CD14-positive monocyte (primary cell): ENCODE data around the gene CNRIP1. TPM values are rescaled to one million over a fixed set of nuclear protein-coding genes. Genes with fewer than 3 reads are reported as not detected.

ENCODE experiments used
- DNase-seq, 3 donors: peaks; one replicate each; pipeline ENCODE4 v3.0.0-alpha.2; 2011 to 2022
- H2AFZ ChIP-seq: 2 replicates; pipeline ENCODE4 v1.6.0; 2012; ENCODE audit warnings: mild to moderate bottlenecking, low read depth, low read length, inconsistent platforms; ENCODE audit not compliant: insufficient read depth, poor library complexity, severe bottlenecking
- H3K27ac ChIP-seq, 2 donors: 1 replicate in 1 of 2; 2 replicates in 1 of 2; pipeline ENCODE4 v1.5.1; 2012 to 2013; ENCODE audit warnings: low read length in 2 of 2, control low read depth in 1 of 2, inconsistent platforms in 1 of 2, low read depth in 1 of 2, mild to moderate bottlenecking in 1 of 2
- H3K27me3 ChIP-seq, 2 donors: one replicate each; pipeline versions ENCODE4 v1.6.0 to v1.6.1; 2011 to 2013; ENCODE audit warnings: low read length in 2 of 2; ENCODE audit not compliant: control insufficient read depth in 2 of 2, insufficient read depth in 2 of 2
- H3K36me3 ChIP-seq, 2 donors: replicated peaks in 1 of 2; 1 replicate in 1 of 2; 2 replicates in 1 of 2; pipeline versions ENCODE4 v1.5.1 to v1.6.1; 2012 to 2013; ENCODE audit warnings: low read length in 2 of 2, control low read depth in 1 of 2, inconsistent platforms in 1 of 2, mild to moderate bottlenecking in 1 of 2; ENCODE audit not compliant: insufficient read depth in 2 of 2, control insufficient read depth in 1 of 2
- H3K4me1 ChIP-seq, 2 donors: 1 replicate in 1 of 2; 2 replicates in 1 of 2; pipeline versions ENCODE4 v1.5.1 to v1.6.1; 2012 to 2013; ENCODE audit warnings: low read length in 2 of 2, control low read depth in 1 of 2, inconsistent platforms in 1 of 2, mild to moderate bottlenecking in 1 of 2, moderate library complexity in 1 of 2; ENCODE audit not compliant: insufficient read depth in 2 of 2, control insufficient read depth in 1 of 2
- H3K4me2 ChIP-seq: replicated peaks from 2 replicates; pipeline ENCODE3; 2012; ENCODE audit warnings: low read length, moderate library complexity, mild to moderate bottlenecking; ENCODE audit not compliant: poor library complexity, severe bottlenecking; ENCODE audit errors: extremely low read depth
- H3K4me3 ChIP-seq, 3 experiments: fragments of 200-600 bp in 1 of 3; sonication (generic) in 1 of 3; replicated peaks in 1 of 3; 1 replicate in 2 of 3; 2 replicates in 1 of 3; pipeline ENCODE4 v1.5.1; 2011 to 2013; ENCODE audit warnings: low read length in 3 of 3, mild to moderate bottlenecking in 3 of 3, control low read depth in 2 of 3, low read depth in 2 of 3, inconsistent platforms in 1 of 3, moderate library complexity in 1 of 3
- H3K79me2 ChIP-seq: 2 replicates; pipeline ENCODE4 v1.6.0; 2012; ENCODE audit warnings: mild to moderate bottlenecking, control low read depth, inconsistent platforms, low read length, moderate library complexity; ENCODE audit not compliant: insufficient read depth
- H3K9ac ChIP-seq: 2 replicates; pipeline ENCODE4 v1.6.0; 2017; ENCODE audit warnings: low read length, mild to moderate bottlenecking; ENCODE audit not compliant: insufficient read depth, poor library complexity, severe bottlenecking
- H3K9me3 ChIP-seq, 2 donors: replicated peaks in 1 of 2; 1 replicate in 1 of 2; 2 replicates in 1 of 2; pipeline versions ENCODE4 v1.5.1 to v1.6.1; 2012 to 2013; ENCODE audit warnings: low read length in 2 of 2, control low read depth in 1 of 2; ENCODE audit not compliant: control insufficient read depth in 1 of 2, insufficient read depth in 1 of 2
- H4K20me1 ChIP-seq: 2 replicates; pipeline ENCODE4 v1.6.0; 2012; ENCODE audit warnings: mild to moderate bottlenecking, low read length, control low read depth, moderate library complexity; ENCODE audit not compliant: insufficient read depth
- H3K27ac Mint-ChIP-seq, 7 donors: one replicate each; pipeline ENCODE4 v1.8.0; 2020; ENCODE audit warnings: mild to moderate bottlenecking in 7 of 7, mixed read lengths in 7 of 7, moderate library complexity in 6 of 7, inconsistent platforms in 2 of 7
- H3K27me3 Mint-ChIP-seq, 3 donors: one replicate each; pipeline ENCODE4 v1.8.0; 2021 to 2022; ENCODE audit warnings: low read depth in 3 of 3, mild to moderate bottlenecking in 3 of 3, mixed read lengths in 3 of 3, moderate library complexity in 3 of 3, inconsistent platforms in 1 of 3
- H3K36me3 Mint-ChIP-seq, 2 donors: one replicate each; pipeline ENCODE4 v1.8.0; 2020; ENCODE audit warnings: mixed read lengths in 2 of 2, inconsistent platforms in 1 of 2, mild to moderate bottlenecking in 1 of 2
- H3K4me1 Mint-ChIP-seq: one replicate; pipeline ENCODE4 v1.8.0; 2020; ENCODE audit warnings: mild to moderate bottlenecking, mixed read lengths
- H3K4me3 Mint-ChIP-seq, 2 donors: one replicate each; pipeline ENCODE4 v1.8.0; 2020; ENCODE audit warnings: mild to moderate bottlenecking in 2 of 2, mixed read lengths in 2 of 2, moderate library complexity in 1 of 2
- H3K9me3 Mint-ChIP-seq, 7 donors: one replicate each; pipeline ENCODE4 v1.8.0; 2020 to 2022; ENCODE audit warnings: mixed read lengths in 7 of 7, mild to moderate bottlenecking in 6 of 7, moderate library complexity in 6 of 7, inconsistent platforms in 2 of 7
- WGBS: methylation state at CpG from one replicate; pipeline ENCODE4 v1.1.5; 2013; ENCODE audit warnings: missing lambda C conversion rate; ENCODE audit not compliant: insufficient coverage; 5-methylcytosine and 5-hydroxymethylcytosine counted together
- intact Hi-C, 2 donors: fragments of 100-400 bp; cut with micrococcal nuclease; formaldehyde crosslinking; loops; one replicate each; pipeline versions ENCODE4 v1.15.0 to v1.15.1; 2023
- polyA plus RNA-seq, 3 donors: library from polyadenylated mRNA; depleted of rRNA in 1 of 3; unstranded in 2 of 3; stranded (reverse) in 1 of 3; fragments of 300-500 nt in 2 of 3; fragments of >200 nt in 1 of 3; fragmentation: Illumina TruSeq in 2 of 3; gene quantifications; 1 replicate in 2 of 3; 2 replicates in 1 of 3; pipeline ENCODE4 v1.2.3, GENCODE V29; 2012 to 2021
- TF ChIP-seq, protein P1 (sequence below): fragments of 200-600 bp; IDR thresholded peaks from one replicate; pipeline ENCODE4 v1.8.0; 2022; ENCODE audit warnings: antibody characterized with exemption, mild to moderate bottlenecking

Gene CNRIP1
- polyA plus RNA-seq, 3 donors: 0.09 to 0.53 (median 0.17) TPM

DNA sequence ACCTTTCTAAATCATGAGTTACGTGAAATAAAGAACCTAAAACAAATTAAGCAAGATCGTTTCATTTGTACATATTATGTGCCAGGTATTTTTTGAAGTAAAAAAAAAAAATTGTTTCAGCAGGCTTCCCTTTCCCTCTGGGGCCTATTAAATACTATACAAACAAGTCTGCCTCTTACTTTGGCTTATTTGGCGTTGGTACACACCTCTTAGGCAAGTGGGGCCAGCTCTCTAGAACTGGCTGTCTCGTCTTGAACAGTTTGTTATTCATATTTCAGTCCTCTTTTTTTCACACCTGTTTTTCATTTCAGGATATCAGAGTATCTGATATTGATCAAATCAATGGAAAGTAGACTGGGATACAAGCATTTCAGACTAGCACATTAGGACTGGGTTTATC lies 40.1 kb downstream of the CNRIP1 start:
- Histone ChIP-seq H3K36me3 (no peaks in the 10 kb centered on the region), H3K4me3 (no peak overlapping the region), H3K4me2 (no peak overlapping the region), H2AFZ (no peak overlapping the region), H4K20me1 (no peaks in the 10 kb centered on the region), H3K9ac (no peak overlapping the region), H3K27me3 (no peaks in the 10 kb centered on the region), H3K27ac (no peak overlapping the region), H3K4me1 (no peaks in the 10 kb centered on the region), H3K9me3 (no peaks in the 10 kb centered on the region), H3K79me2 (no peaks in the 10 kb centered on the region)
- Mint-ChIP-seq H3K9me3 (peaks cover 0 to 3% (median 0%) of the 10 kb centered on the region in 7 donors), H3K4me3 (no peak overlapping the region), H3K27ac (no peak overlapping the region), H3K27me3 (peaks cover 0 to 8% (median 0%) of the 10 kb centered on the region in 3 donors), H3K36me3 (no peaks in the 10 kb centered on the region), H3K4me1 (peaks cover 1% of the 10 kb centered on the region)
- intact Hi-C loops: loop anchor here (10.0 kb wide), 4 partner anchors 45 to 165 kb away; no protein-coding TSS in a partner anchor
- no peak for DNase-seq
- TF ChIP-seq, protein P1, sequence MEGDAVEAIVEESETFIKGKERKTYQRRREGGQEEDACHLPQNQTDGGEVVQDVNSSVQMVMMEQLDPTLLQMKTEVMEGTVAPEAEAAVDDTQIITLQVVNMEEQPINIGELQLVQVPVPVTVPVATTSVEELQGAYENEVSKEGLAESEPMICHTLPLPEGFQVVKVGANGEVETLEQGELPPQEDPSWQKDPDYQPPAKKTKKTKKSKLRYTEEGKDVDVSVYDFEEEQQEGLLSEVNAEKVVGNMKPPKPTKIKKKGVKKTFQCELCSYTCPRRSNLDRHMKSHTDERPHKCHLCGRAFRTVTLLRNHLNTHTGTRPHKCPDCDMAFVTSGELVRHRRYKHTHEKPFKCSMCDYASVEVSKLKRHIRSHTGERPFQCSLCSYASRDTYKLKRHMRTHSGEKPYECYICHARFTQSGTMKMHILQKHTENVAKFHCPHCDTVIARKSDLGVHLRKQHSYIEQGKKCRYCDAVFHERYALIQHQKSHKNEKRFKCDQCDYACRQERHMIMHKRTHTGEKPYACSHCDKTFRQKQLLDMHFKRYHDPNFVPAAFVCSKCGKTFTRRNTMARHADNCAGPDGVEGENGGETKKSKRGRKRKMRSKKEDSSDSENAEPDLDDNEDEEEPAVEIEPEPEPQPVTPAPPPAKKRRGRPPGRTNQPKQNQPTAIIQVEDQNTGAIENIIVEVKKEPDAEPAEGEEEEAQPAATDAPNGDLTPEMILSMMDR: no peak
- WGBS: no CpG with 5 or more reads among the region's 4 CpGs

DNA sequence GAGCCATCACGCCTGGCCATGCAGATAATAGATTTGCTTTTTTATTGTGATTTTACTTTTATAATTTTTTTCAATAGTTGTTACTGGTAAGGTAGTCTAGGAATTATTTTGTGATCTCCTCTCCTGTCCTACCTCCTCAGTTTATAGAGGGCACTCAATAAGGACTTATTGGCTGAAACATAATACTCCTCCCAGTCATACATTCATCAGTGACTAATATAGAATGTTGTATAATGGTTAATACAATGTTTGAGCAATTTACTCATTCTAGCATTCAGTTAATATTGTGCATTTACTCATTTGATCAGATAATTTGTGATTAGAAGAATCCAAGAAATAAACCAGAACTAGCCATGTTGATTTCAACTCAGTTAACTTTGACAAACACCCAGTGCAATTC lies 41.6 kb downstream of the CNRIP1 start:
- no peaks in the 10 kb centered on the region for H3K27me3 ChIP-seq
- H3K27ac ChIP-seq: no peak overlapping the region
- H3K9ac ChIP-seq: no peak overlapping the region
- DNase-seq: no peak
- no peaks in the 10 kb centered on the region for H3K9me3 ChIP-seq
- Mint-ChIP-seq H3K36me3 (no peaks in the 10 kb centered on the region), H3K4me3 (no peak overlapping the region), H3K27me3 (peaks cover 0 to 5% (median 0%) of the 10 kb centered on the region in 3 donors), H3K9me3 (peaks cover 0 to 3% (median 0%) of the 10 kb centered on the region in 7 donors), H3K4me1 (peaks cover 3% of the 10 kb centered on the region), H3K27ac (no peak overlapping the region)
- H3K4me1 ChIP-seq: peaks cover 3% of the 10 kb centered on the region in 2 donors
- H3K79me2 ChIP-seq: no peaks in the 10 kb centered on the region
- no CpG with 5 or more reads among the region's 1 CpG for WGBS
- H4K20me1 ChIP-seq: no peaks in the 10 kb centered on the region
- TF ChIP-seq, protein P1: no peak
- intact Hi-C loops: no loop called here
- H3K36me3 ChIP-seq: no peaks in the 10 kb centered on the region
- H3K4me3 ChIP-seq: no peak overlapping the region
- no peak overlapping the region for H3K4me2 ChIP-seq
- H2AFZ ChIP-seq: no peak overlapping the region
